ENCODE measurements around the gene NFS1.

The NFS1 gene

GRCh38 chr20:35635652-35636051 lies 63.5 kb downstream of the NFS1 start:
- DNase-seq = no peak

- DNase-seq = no peak
Measured at GRCh38 chr20:35632539-35633115, 66.5 kb downstream of the NFS1 start.

GRCh38 chr20:35630636-35631035 lies 68.5 kb downstream of the NFS1 start:
- no peak for DNase-seq

GRCh38 chr20:35629427-35630145 lies 69.6 kb downstream of the NFS1 start:
- DNase-seq = no peak

GRCh38 chr20:35627121-35627520 lies 72.0 kb downstream of the NFS1 start:
- no peak for DNase-seq

- DNase-seq = no peak
Measured at GRCh38 chr20:35626386-35627001, 72.7 kb downstream of the NFS1 start.

- DNase-seq = no peak
Measured at GRCh38 chr20:35625584-35626385, 73.4 kb downstream of the NFS1 start.

- DNase-seq = no peak
Measured at GRCh38 chr20:35621560-35621946, 77.6 kb downstream of the NFS1 start.

GRCh38 chr20:35620818-35621559 lies 78.2 kb downstream of the NFS1 start:
- no peak for DNase-seq

GRCh38 chr20:35619196-35620095 lies 79.7 kb downstream of the NFS1 start:
- DNase-seq = peak; percentile 87

GRCh38 chr20:35618263-35619131 lies 80.7 kb downstream of the NFS1 start:
- peak; percentile 29 for DNase-seq
